IMR-90 (cell line): ENCODE data around the gene TUBB2B. TPM values are rescaled to one million over a fixed set of nuclear protein-coding genes. Genes with fewer than 3 reads are reported as not detected.

Experiments used
- ATAC-seq: fragments of 200-7000 bp; cut with Tn5 transposase; 2 replicates; pipeline ENCODE4 v1.9.1; 2020; ENCODE audit warnings: low read depth, mild to moderate bottlenecking, moderate library complexity
- BruUV-seq: library from RNA; stranded (reverse); fragments of 400-500 nt; replicated peaks from 2 replicates; lab custom pipeline; 2021; lab: Mats Ljungman, UMichigan
- CTCF ChIA-PET: fragments of 300-600 bp; formaldehyde crosslinking; extraction: SDS; loops from one replicate; lab custom pipeline; 2021; ENCODE audit warnings: antibody characterized with exemption; lab: Yijun Ruan, JAX
- POLR2A ChIA-PET: fragments of 300-600 bp; sonication (Branson Sonifier 250); formaldehyde crosslinking; loops from one replicate; lab custom pipeline; 2022; ENCODE audit warnings: antibody characterized with exemption; ENCODE audit not compliant: unreplicated experiment; lab: Charles Lee
- DNase-seq: peaks from one replicate; pipeline ENCODE4 v3.0.0; 2013
- H2AFZ ChIP-seq: replicated peaks from 2 replicates; pipeline ENCODE3; 2013; ENCODE audit warnings: low read length, mild to moderate bottlenecking; ENCODE audit not compliant: poor library complexity
- H2AK5ac ChIP-seq: 2 replicates; pipeline ENCODE4 v1.6.1; 2013; ENCODE audit warnings: low read depth, low read length, inconsistent platforms
- H2AK9ac ChIP-seq: replicated peaks from 2 replicates; pipeline ENCODE3; 2013; ENCODE audit warnings: mild to moderate bottlenecking, low read depth, low read length, moderate library complexity; ENCODE audit not compliant: poor library complexity
- H2BK120ac ChIP-seq: 2 replicates; pipeline ENCODE4 v1.6.1; 2013; ENCODE audit warnings: low read depth, low read length, inconsistent platforms
- H2BK15ac ChIP-seq: 3 replicates; pipeline ENCODE4 v1.6.1; 2013; ENCODE audit warnings: low read depth, low read length, inconsistent platforms
- H2BK20ac ChIP-seq: 2 replicates; pipeline ENCODE4 v1.6.1; 2013; ENCODE audit warnings: low read depth, mild to moderate bottlenecking, inconsistent platforms, low read length, moderate library complexity
- H2BK5ac ChIP-seq: 2 replicates; pipeline ENCODE4 v1.6.1; 2013; ENCODE audit warnings: mild to moderate bottlenecking, low read depth, low read length, inconsistent platforms; ENCODE audit not compliant: poor library complexity, severe bottlenecking
- H3K14ac ChIP-seq: replicated peaks from 2 replicates; pipeline ENCODE4 v1.6.1; 2013; ENCODE audit warnings: low read depth, low read length, inconsistent platforms
- H3K18ac ChIP-seq: 2 replicates; pipeline ENCODE4 v1.6.1; 2013; ENCODE audit warnings: low read depth, low read length, control low read depth
- H3K23ac ChIP-seq: 2 replicates; pipeline ENCODE4 v1.6.1; 2013; ENCODE audit warnings: low read depth, low read length, inconsistent platforms
- H3K27ac ChIP-seq: 2 replicates; pipeline ENCODE4 v1.5.1; 2013; ENCODE audit warnings: mild to moderate bottlenecking, control low read depth, low read length; ENCODE audit not compliant: insufficient read depth
- H3K27me3 ChIP-seq: 2 replicates; pipeline ENCODE4 v1.6.1; 2013; ENCODE audit warnings: low read length; ENCODE audit not compliant: control insufficient read depth, insufficient read depth
- H3K36me3 ChIP-seq: 2 replicates; pipeline ENCODE4 v1.6.1; 2013; ENCODE audit warnings: low read length, mixed read lengths; ENCODE audit not compliant: control insufficient read depth, insufficient read depth
- H3K4ac ChIP-seq: 2 replicates; pipeline ENCODE4 v1.6.1; 2013; ENCODE audit warnings: low read depth, low read length, inconsistent platforms
- H3K4me1 ChIP-seq: 2 replicates; pipeline ENCODE4 v1.6.1; 2013; ENCODE audit warnings: low read length, mixed read lengths; ENCODE audit not compliant: control insufficient read depth, insufficient read depth
- H3K4me2 ChIP-seq: 2 replicates; pipeline ENCODE4 v1.6.1; 2013; ENCODE audit warnings: low read depth, mild to moderate bottlenecking, control low read depth, low read length, moderate library complexity
- H3K4me3 ChIP-seq: 2 replicates; pipeline ENCODE4 v1.5.1; 2013; ENCODE audit warnings: low read depth, mild to moderate bottlenecking, control low read depth, low read length, moderate library complexity; ENCODE audit not compliant: insufficient read depth
- H3K56ac ChIP-seq: 2 replicates; pipeline ENCODE4 v1.6.1; 2013; ENCODE audit warnings: low read length, inconsistent platforms; ENCODE audit not compliant: insufficient read depth; ENCODE audit errors: extremely low read depth
- H3K79me1 ChIP-seq, 2 experiments: 2 replicates each; pipeline ENCODE4 v1.6.1; 2013; ENCODE audit warnings: low read length in 2 of 2, inconsistent platforms in 1 of 2, low read depth in 1 of 2
- H3K9ac ChIP-seq: 2 replicates; pipeline ENCODE4 v1.6.1; 2013; ENCODE audit warnings: low read depth, low read length, control low read depth
- H3K9me1 ChIP-seq: 2 replicates; pipeline ENCODE4 v1.6.1; 2013; ENCODE audit warnings: low read length, inconsistent platforms; ENCODE audit not compliant: insufficient read depth
- H3K9me3 ChIP-seq: 2 replicates; pipeline ENCODE4 v1.6.1; 2013; ENCODE audit warnings: low read length; ENCODE audit not compliant: control insufficient read depth, insufficient read depth
- H4K20me1 ChIP-seq: 2 replicates; pipeline ENCODE4 v1.6.1; 2013; ENCODE audit warnings: low read length, inconsistent platforms; ENCODE audit not compliant: insufficient read depth
- H4K5ac ChIP-seq: 2 replicates; pipeline ENCODE4 v1.6.1; 2013; ENCODE audit warnings: mild to moderate bottlenecking, low read depth, low read length, control low read depth
- H4K8ac ChIP-seq, 2 experiments: 2 replicates each; pipeline ENCODE4 v1.6.1; 2013; ENCODE audit warnings: low read depth in 2 of 2, low read length in 2 of 2, control low read depth in 1 of 2, inconsistent platforms in 1 of 2
- H4K91ac ChIP-seq: 2 replicates; pipeline ENCODE4 v1.6.1; 2013; ENCODE audit warnings: low read depth, low read length, inconsistent platforms; ENCODE audit not compliant: insufficient read depth
- BHLHE40 ChIP-seq: fragments of 150-350 bp; IDR thresholded peaks from 2 replicates; pipeline ENCODE4 v1.6.1; 2016; ENCODE audit warnings: mild to moderate bottlenecking, low read depth, low read length
- CEBPB ChIP-seq: IDR thresholded peaks from 2 replicates; pipeline ENCODE4 v1.6.1; 2012; ENCODE audit warnings: low read depth, low read length, improper control_type of control experiment
- CTCF ChIP-seq: conservative IDR thresholded peaks from 2 replicates; pipeline ENCODE4 v1.5.1; 2012; ENCODE audit warnings: mild to moderate bottlenecking, low read depth, low read length, improper control_type of control experiment
- FOS ChIP-seq: fragments of 150-350 bp; IDR thresholded peaks from 2 replicates; pipeline ENCODE4 v1.6.1; 2016; ENCODE audit warnings: low read depth, low read length
- MAFK ChIP-seq: IDR thresholded peaks from 2 replicates; pipeline ENCODE4 v1.6.1; 2012; ENCODE audit warnings: low read depth, low read length, improper control_type of control experiment
- MAZ ChIP-seq: IDR thresholded peaks from 2 replicates; pipeline ENCODE4 v1.6.1; 2012; ENCODE audit warnings: low read depth, mild to moderate bottlenecking, low read length, improper control_type of control experiment, moderate library complexity, borderline replicate concordance
- NFE2L2 ChIP-seq: fragments of 150-350 bp; IDR thresholded peaks from 2 replicates; pipeline ENCODE4 v1.6.1; 2016; ENCODE audit warnings: low read depth, mild to moderate bottlenecking, low read length
- POLR2A ChIP-seq: IDR thresholded peaks from 2 replicates; pipeline ENCODE4 v1.6.1; 2012; ENCODE audit warnings: mild to moderate bottlenecking, low read depth, low read length
- RAD21 ChIP-seq: IDR thresholded peaks from 2 replicates; pipeline ENCODE4 v1.6.1; 2012; ENCODE audit warnings: low read length, improper control_type of control experiment
- RCOR1 ChIP-seq: IDR thresholded peaks from 2 replicates; pipeline ENCODE4 v1.6.1; 2012; ENCODE audit warnings: mild to moderate bottlenecking, low read length, improper control_type of control experiment; ENCODE audit not compliant: insufficient replicate concordance
- WGBS, 2 experiments: methylation state at CpG; one replicate each; pipeline versions ENCODE4 v1.1.5 to v1.1.7; 2013; ENCODE audit warnings: missing lambda C conversion rate in 2 of 2; ENCODE audit not compliant: insufficient read length in 1 of 2; ENCODE audit errors: extremely low coverage in 2 of 2; 5-methylcytosine and 5-hydroxymethylcytosine counted together
- dilution Hi-C: fragments of 300-500 bp; cut with HindIII; formaldehyde crosslinking; loops from one replicate; pipeline ENCODE4 v1.14.3; 2018; ENCODE audit warnings: low sequenced_read_pairs; ENCODE audit not compliant: unreplicated experiment
- in situ Hi-C: fragments of 300-500 bp; cut with MboI; formaldehyde crosslinking; loops from 3 replicates; pipeline ENCODE4 v1.14.3; 2019; ENCODE audit warnings: low sequenced_read_pairs, inconsistent platforms, mixed read lengths
- intact Hi-C: fragments of 100-400 bp; cut with micrococcal nuclease; formaldehyde crosslinking; loops from 2 replicates; pipeline ENCODE4 v1.10.0; 2022
- polyA plus RNA-seq, 3 experiments: library from polyadenylated mRNA; depleted of rRNA; stranded (reverse); fragments of >200 nt; gene quantifications; 2 replicates each; pipeline ENCODE4 v1.2.3, GENCODE V29; 2012; ENCODE audit warnings: low replicate concordance in 1 of 3
- total RNA-seq: library from RNA; depleted of rRNA; stranded (reverse); fragments of >200 nt; gene quantifications from 2 replicates; pipeline ENCODE4 v1.2.3, GENCODE V29; 2012

TUBB2B gene
- total and polyA plus RNA-seq, 2 of the 4 experiments (the other 2 are of a cell fraction), result 13.6 to 21.1 TPM

- no peak for TF ChIP-seq RCOR1
- no peak for TF ChIP-seq FOS
These were observed 49.0 kb upstream of the TUBB2B start (continued) for GRCh38 chr6:3276174-3277167.

- intact Hi-C loops (no loop called here), dilution Hi-C loops (no loop called here)
- 80% methylated on average over 2 of the region's 9 CpGs; no CpG with 5 or more reads in 1 of the 2 experiments for WGBS, 2 experiments
These were observed 46.5 kb upstream of the TUBB2B start for GRCh38 chr6:3273707-3274521.

More at GRCh38 chr6:3273707-3274521, 46.5 kb upstream of the TUBB2B start:
- Histone ChIP-seq H3K9ac (no peak overlapping the region), H3K4me3 (no peak overlapping the region), H3K9me1 (no peaks in the 10 kb centered on the region), H3K4me1 (no peaks in the 10 kb centered on the region), H4K91ac (no peak overlapping the region), H4K8ac (no peak overlapping the region), H3K4ac (no peak overlapping the region), H2BK15ac (no peak overlapping the region), H3K4me2 (no peak overlapping the region), H3K27ac (no peak overlapping the region), H3K14ac (no peak overlapping the region), H3K27me3 (no peaks in the 10 kb centered on the region), H3K18ac (no peak overlapping the region), H3K9me3 (no peaks in the 10 kb centered on the region), H2AFZ (no peak overlapping the region), H4K5ac (no peak overlapping the region), H2BK20ac (no peak overlapping the region), H2BK5ac (no peak overlapping the region), H3K23ac (no peak overlapping the region), H3K36me3 (peaks cover 29% of the 10 kb centered on the region), H2AK9ac (no peak overlapping the region), H2AK5ac (no peak overlapping the region), H3K56ac (no peak overlapping the region), H3K79me1 (peaks cover 0 to 23% of the 10 kb centered on the region in 2 experiments; a peak in 2 of 4 replicates), H4K20me1 (no peaks in the 10 kb centered on the region; the same call in none of the 2 replicates), H2BK120ac (no peak overlapping the region)
- ChIA-PET CTCF (interaction anchor here (0.6 kb wide), 1 partner anchor 12 kb away, joined by 3 read pairs; no protein-coding TSS in a partner anchor), POLR2A (no interaction called here)
- BruUV-seq, result no TSS peak
- in situ Hi-C loops, result loop anchor here (5.0 kb wide), 1 partner anchor 733 kb away; no protein-coding TSS in a partner anchor
- no peak for DNase-seq
- ATAC-seq, result no peak
- TF ChIP-seq MAFK (no peak), NFE2L2 (no peak), CTCF (no peak), CEBPB (no peak), RAD21 (no peak), MAZ (no peak), POLR2A (no peak), BHLHE40 (no peak)
